ENCODE data around the gene CNNM2.

DNA sequence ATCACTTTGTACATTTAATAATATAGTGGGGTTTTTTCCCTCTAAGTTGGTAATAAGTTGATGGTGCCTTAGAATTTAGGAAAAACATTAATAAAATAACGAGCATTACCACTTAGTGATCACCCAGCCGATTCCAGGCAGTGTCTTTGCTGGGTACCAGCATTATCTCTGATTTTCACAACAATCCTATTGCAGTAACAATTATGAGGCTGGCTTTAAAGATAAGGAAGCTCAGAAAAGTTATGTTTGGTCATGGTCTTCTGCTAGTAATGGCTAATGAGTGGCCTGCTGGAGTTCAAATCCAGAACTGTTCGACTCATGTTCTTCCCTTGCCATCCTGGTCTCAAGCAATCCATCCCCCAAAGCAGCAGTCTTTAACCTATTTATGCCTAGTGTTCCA, 127.9 kb downstream of the CNNM2 start:
- TF ChIP-seq, protein P1, sequence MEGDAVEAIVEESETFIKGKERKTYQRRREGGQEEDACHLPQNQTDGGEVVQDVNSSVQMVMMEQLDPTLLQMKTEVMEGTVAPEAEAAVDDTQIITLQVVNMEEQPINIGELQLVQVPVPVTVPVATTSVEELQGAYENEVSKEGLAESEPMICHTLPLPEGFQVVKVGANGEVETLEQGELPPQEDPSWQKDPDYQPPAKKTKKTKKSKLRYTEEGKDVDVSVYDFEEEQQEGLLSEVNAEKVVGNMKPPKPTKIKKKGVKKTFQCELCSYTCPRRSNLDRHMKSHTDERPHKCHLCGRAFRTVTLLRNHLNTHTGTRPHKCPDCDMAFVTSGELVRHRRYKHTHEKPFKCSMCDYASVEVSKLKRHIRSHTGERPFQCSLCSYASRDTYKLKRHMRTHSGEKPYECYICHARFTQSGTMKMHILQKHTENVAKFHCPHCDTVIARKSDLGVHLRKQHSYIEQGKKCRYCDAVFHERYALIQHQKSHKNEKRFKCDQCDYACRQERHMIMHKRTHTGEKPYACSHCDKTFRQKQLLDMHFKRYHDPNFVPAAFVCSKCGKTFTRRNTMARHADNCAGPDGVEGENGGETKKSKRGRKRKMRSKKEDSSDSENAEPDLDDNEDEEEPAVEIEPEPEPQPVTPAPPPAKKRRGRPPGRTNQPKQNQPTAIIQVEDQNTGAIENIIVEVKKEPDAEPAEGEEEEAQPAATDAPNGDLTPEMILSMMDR (IDR thresholded peaks at IDR 0.05; ENCODE audit: insufficient read depth, low read length, poor library complexity, severe bottlenecking), result no peak
- no peak for TF ChIP-seq EZH2phosphoT487 (conservative IDR thresholded peaks at IDR 0.05; ENCODE audit: low read length)

Data from SU-DHL-6 (cell line).